Vagina (tissue), 2 donors: ENCODE results near the gene WDR75. TPM values are rescaled to one million over a fixed set of nuclear protein-coding genes. Genes with fewer than 3 reads are reported as not detected.

Experiments used
- DNase-seq, 2 donors: peaks; one replicate each; pipeline ENCODE4 v3.0.0-alpha.2; 2017; ENCODE audit errors: extremely low spot score in 2 of 2
- H3K27ac ChIP-seq: fragments of 200-600 bp; sonication (generic); one replicate; pipeline ENCODE4 v1.5.1; 2019
- H3K27me3 ChIP-seq: fragments of 200-600 bp; sonication (generic); one replicate; pipeline ENCODE4 v1.5.1; 2019
- H3K36me3 ChIP-seq, 2 donors: fragments of 200-600 bp; sonication (generic); one replicate each; pipeline ENCODE4 v1.5.1; 2017 to 2019
- H3K4me1 ChIP-seq: fragments of 200-600 bp; sonication (generic); one replicate; pipeline ENCODE4 v1.5.1; 2019
- H3K4me3 ChIP-seq, 2 donors: fragments of 200-600 bp; sonication (generic); 1 replicate in 1 of 2; 2 replicates in 1 of 2; pipeline ENCODE4 v1.5.1; 2016 to 2019
- H3K9me3 ChIP-seq: fragments of 200-600 bp; sonication (generic); one replicate; pipeline ENCODE4 v1.5.1; 2019
- POLR2A ChIP-seq, 2 donors: fragments of 450-650 bp; IDR thresholded peaks; one replicate each; pipeline ENCODE4 v1.6.1; 2017; ENCODE audit warnings: antibody characterized with exemption in 2 of 2, mild to moderate bottlenecking in 2 of 2, moderate library complexity in 2 of 2
- POLR2AphosphoS5 ChIP-seq, 2 donors: sonication (generic); formaldehyde crosslinking; IDR thresholded peaks; one replicate each; pipeline ENCODE4 v1.9.0; 2017; ENCODE audit warnings: antibody characterized with exemption in 2 of 2, mild to moderate bottlenecking in 2 of 2, low read depth in 1 of 2; ENCODE audit not compliant: insufficient read depth in 1 of 2
- intact Hi-C: fragments of 100-400 bp; cut with DNase I; formaldehyde crosslinking; loops from one replicate; pipeline ENCODE4 v1.15.1; 2023
- total RNA-seq: library from RNA; depleted of rRNA; stranded (reverse); fragments of >200 nt; gene quantifications from one replicate; pipeline ENCODE4 v1.2.3, GENCODE V29; 2016
- TF ChIP-seq, protein P1 (sequence below), 3 experiments: fragments of 450-650 bp in 2 of 3; fragments of 200-600 bp in 1 of 3; sonication (generic) in 1 of 3; IDR thresholded peaks; one replicate each; pipeline ENCODE4 v1.5.1; 2017 to 2019; ENCODE audit warnings: antibody characterized with exemption in 3 of 3, mild to moderate bottlenecking in 2 of 3, moderate library complexity in 2 of 3

Gene WDR75
- 30.7 TPM for total RNA-seq

DNA sequence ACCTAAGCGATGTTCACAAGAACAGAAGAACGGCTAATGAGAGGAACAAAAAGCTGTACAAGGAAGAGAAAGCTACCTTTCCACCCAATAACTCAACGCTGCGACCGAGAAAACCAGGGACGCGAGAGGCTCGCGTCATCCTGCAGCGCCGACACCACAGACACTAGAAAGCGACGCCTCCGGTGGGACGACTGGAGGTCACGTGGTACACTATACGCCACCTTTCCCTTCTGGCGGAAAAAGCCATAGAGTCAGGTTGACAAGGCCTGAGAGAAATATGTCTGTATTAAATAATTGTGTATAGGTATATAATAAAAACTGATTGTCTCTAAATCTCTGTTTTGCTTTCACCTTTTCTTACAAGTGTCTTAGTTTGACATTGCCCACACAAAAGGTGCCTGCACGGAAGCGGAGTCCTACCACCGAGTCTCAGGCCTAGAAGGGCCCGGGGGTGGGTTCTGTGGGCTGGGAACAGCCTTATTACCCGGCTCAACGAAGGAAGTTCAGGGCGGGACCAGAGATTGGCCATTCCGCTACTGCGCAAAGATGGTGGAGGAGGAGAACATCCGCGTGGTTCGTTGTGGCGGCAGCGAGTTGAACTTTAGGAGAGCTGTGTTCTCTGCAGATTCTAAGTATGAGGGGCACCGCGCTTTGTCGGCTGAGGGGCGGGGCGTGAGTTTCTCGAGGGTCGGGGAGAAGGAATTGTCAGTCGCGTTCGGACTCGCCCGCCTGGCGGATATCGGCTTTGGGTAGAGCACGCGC lies at the start of gene WDR75:
Gene WDR75, plus strand, starts transcription at position 528 of the 762 bp plus-strand sequence. Its CDS starts 19 bp downstream, at position 547.
- peak; percentile 96 for DNase-seq
- TF ChIP-seq POLR2AphosphoS5 (IDR thresholded peaks at IDR 0.05; ENCODE audit: insufficient read depth in 1 of 2, low read depth in 1 of 2) (peak; percentile 92 to 98), POLR2A (IDR thresholded peaks at IDR 0.05) (peak in 1 of 2 donors; percentile 58)
- TF ChIP-seq, protein P1, sequence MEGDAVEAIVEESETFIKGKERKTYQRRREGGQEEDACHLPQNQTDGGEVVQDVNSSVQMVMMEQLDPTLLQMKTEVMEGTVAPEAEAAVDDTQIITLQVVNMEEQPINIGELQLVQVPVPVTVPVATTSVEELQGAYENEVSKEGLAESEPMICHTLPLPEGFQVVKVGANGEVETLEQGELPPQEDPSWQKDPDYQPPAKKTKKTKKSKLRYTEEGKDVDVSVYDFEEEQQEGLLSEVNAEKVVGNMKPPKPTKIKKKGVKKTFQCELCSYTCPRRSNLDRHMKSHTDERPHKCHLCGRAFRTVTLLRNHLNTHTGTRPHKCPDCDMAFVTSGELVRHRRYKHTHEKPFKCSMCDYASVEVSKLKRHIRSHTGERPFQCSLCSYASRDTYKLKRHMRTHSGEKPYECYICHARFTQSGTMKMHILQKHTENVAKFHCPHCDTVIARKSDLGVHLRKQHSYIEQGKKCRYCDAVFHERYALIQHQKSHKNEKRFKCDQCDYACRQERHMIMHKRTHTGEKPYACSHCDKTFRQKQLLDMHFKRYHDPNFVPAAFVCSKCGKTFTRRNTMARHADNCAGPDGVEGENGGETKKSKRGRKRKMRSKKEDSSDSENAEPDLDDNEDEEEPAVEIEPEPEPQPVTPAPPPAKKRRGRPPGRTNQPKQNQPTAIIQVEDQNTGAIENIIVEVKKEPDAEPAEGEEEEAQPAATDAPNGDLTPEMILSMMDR (IDR thresholded peaks at IDR 0.05), result no peak
- peaks cover 39% of the 10 kb centered on the region for H3K4me1 ChIP-seq
- intact Hi-C loops, result no loop called here
- H3K36me3 ChIP-seq, result no peaks in the 10 kb centered on the region
- H3K4me3 ChIP-seq, result peak within 1 kb of the TSS; percentile 69 to 95
- H3K27me3 ChIP-seq, result no peaks in the 10 kb centered on the region
- no peaks in the 10 kb centered on the region for H3K9me3 ChIP-seq
- H3K27ac ChIP-seq, result peak within 1 kb of the TSS; percentile 90

DNA sequence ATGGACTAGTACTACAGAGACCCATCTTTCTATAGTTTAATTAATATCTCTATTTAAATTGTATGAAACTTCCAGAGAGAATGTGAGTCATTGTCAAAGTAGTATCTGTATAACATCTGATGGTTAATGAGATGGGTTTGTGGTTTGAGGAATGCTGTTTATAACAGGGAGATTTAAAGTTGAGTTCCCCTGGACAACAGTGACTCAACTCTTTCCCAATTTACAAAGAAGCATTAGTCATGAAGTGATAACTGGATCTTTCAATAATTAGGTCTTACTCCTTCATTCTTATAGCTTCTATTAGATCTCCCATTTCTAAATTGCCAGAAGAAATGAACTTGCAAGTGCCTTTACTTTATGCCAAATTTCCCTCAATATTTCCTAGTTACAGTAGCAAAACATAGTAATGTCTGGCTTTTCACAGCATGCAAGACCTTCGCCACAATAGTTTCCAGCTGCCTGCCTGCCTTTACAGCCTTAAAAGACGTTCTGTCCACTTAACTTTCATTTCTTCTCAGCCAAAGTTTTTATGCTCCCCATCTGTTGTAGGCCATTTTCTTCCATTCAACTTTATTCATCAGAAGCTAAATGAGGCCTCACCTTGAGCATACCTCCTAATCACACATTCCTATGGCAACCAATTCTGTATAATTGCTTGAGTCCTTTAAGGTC lies 47.7 kb upstream of the WDR75 start:
- no peak for DNase-seq
- TF ChIP-seq, protein P1 (IDR thresholded peaks at IDR 0.05), result no peak
- TF ChIP-seq POLR2AphosphoS5 (IDR thresholded peaks at IDR 0.05; ENCODE audit: insufficient read depth in 1 of 2, low read depth in 1 of 2) (no peak), POLR2A (IDR thresholded peaks at IDR 0.05) (no peak)
- no peaks in the 10 kb centered on the region for H3K4me1 ChIP-seq
- H3K27me3 ChIP-seq, result no peaks in the 10 kb centered on the region
- no peaks in the 10 kb centered on the region for H3K36me3 ChIP-seq
- no peak overlapping the region for H3K4me3 ChIP-seq
- H3K27ac ChIP-seq, result peak overlapping the region; percentile 38
- intact Hi-C loops, result no loop called here
- no peaks in the 10 kb centered on the region for H3K9me3 ChIP-seq

DNA sequence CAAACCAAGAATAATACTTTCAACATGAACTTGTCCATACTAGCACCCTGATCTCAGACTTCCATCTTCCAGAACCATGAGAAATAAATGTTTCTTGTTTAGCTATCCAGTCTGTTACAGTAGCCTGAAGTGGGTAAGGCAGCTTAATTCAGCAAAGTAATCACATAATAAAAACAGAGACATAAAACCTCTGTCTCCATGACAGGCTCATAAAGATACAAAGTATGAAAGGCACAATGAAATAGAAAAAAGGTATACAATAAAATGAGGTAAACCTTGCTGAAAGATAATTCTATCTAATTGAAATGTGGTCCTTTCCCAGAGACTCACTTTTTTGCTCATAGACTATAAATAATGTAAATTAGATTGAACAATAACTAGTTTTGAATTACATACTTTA lies 46.7 kb upstream of the WDR75 start:
- peak overlapping the region; percentile 38 for H3K27ac ChIP-seq
- TF ChIP-seq POLR2A (IDR thresholded peaks at IDR 0.05), result no peak
- no peak for TF ChIP-seq POLR2AphosphoS5 (IDR thresholded peaks at IDR 0.05; ENCODE audit: insufficient read depth in 1 of 2, low read depth in 1 of 2)
- TF ChIP-seq, protein P1 (IDR thresholded peaks at IDR 0.05), result no peak
- no peak overlapping the region for H3K4me3 ChIP-seq
- intact Hi-C loops, result no loop called here
- H3K4me1 ChIP-seq, result no peaks in the 10 kb centered on the region
- DNase-seq, result no peak
- no peaks in the 10 kb centered on the region for H3K27me3 ChIP-seq
- H3K36me3 ChIP-seq, result no peaks in the 10 kb centered on the region
- no peaks in the 10 kb centered on the region for H3K9me3 ChIP-seq

DNA sequence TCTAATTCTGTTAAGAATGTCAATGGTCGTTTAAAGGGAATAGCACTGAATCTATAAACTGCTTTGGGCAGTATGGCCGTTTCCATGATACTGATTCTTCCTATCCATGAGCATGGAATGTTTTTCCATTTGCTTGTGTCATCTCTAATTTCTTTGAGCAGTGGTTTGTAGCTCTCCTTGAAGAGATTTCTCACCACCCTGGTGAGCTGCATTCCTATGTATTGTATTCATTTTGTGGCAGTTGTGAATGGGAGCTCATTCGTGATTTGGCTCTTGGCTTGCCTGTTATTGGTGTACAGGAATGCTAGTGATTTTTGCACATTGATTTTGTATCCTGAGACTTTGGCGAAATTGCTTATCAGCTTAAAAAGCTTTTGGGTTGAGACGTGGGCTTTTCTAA lies 38.3 kb upstream of the WDR75 start:
- intact Hi-C loops, result no loop called here
- H3K36me3 ChIP-seq, result no peaks in the 10 kb centered on the region
- no peak overlapping the region for H3K27ac ChIP-seq
- no peak for DNase-seq
- no peaks in the 10 kb centered on the region for H3K9me3 ChIP-seq
- no peaks in the 10 kb centered on the region for H3K27me3 ChIP-seq
- H3K4me1 ChIP-seq, result no peaks in the 10 kb centered on the region
- TF ChIP-seq POLR2A (IDR thresholded peaks at IDR 0.05) (no peak), POLR2AphosphoS5 (IDR thresholded peaks at IDR 0.05; ENCODE audit: insufficient read depth in 1 of 2, low read depth in 1 of 2) (no peak)
- TF ChIP-seq, protein P1 (IDR thresholded peaks at IDR 0.05), result no peak
- no peak overlapping the region for H3K4me3 ChIP-seq
